GM18867 (cell line): ENCODE results near the gene ZNF497.

Source experiments
- ATAC-seq: cut with Tn5 transposase; IDR thresholded peaks from one replicate; pipeline ENCODE4 v1.9.1; 2021; ENCODE audit warnings: mild to moderate bottlenecking, moderate library complexity; ENCODE audit not compliant: unreplicated experiment

The ZNF497 gene

GRCh38 chr19:58372311-58373133, 10.0 kb upstream of the ZNF497 start:
- no peak for ATAC-seq

- ATAC-seq: no peak
Observed at GRCh38 chr19:58368561-58369360, 6.2 kb upstream of the ZNF497 start.

DNA sequence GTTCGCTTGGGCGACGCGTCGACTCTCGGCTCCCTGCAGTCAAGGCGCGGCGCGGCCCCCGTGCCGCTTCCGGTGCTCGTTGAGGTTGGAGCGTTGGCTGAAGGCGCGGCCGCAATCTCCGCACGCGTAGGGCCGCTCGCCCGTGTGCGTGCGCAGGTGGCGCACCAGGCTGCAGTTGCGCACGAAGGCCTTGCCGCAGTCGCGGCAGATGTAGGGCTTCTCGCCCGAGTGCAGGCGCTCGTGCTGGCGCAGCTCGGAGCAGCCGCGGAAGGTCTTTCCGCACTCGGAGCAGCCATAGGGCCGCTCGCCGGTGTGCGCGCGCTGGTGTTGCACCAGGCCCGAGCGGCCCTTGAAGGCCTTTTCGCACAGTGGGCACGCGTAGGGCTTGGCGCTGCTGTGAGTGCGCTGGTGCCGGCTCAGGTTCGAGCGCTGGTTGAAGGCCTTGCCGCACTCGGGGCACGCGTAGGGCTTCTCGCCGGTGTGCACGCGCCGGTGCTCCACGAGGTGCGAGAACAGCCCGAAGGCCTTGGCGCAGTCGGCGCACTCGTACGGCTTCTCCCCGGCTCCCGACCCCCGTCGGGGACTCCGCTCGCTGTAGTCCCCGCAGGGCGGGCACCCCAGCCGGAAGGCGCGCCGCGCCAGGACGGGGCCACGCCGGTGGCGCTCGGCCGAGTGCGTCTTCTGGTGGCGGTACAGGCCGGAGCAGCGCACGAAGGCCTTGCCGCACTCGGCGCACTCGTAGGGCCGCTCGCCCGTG, 5.3 kb upstream of the ZNF497 start:
- ATAC-seq: no peak

DNA sequence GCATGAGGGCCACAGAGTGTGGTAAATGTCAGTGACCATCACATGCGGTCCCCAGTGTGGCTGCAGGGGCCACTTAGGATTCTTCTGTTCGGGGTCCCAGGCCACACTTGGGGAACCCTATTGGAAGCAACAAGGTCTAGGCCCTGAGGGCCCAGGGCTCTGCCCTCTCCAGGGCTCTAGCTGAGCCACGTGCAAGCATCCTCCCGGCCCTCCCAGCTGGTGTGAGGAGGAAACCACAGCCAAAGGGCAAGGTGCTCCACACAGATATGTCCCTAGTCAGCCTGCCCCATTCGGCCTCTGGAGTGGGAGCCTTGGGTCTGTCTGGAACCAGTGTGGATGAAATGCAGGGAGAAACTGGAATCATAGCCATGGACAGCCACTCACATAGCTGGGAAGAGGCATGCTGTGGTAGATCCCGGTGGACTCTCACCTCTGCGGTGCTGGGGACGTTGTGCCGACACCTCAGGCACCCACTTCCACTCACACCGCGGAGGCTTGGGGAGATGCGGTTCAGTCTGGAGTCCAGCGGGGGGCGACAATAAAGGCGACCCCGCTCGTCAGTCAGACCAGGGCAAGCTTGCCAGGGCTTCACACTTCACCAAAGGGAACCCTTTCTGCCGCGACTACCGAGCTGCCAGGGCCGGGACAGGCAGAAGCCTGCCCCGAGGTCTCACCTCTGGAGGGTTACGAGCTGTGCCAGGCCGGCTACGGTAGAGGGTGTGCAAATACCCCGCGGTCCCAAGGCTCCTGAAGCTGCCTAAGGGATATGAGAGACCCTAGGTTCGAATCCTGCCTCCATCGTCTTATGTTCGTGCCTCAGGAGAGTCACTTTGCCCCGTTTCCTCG, 4.3 kb upstream of the ZNF497 start:
- no peak for ATAC-seq

DNA sequence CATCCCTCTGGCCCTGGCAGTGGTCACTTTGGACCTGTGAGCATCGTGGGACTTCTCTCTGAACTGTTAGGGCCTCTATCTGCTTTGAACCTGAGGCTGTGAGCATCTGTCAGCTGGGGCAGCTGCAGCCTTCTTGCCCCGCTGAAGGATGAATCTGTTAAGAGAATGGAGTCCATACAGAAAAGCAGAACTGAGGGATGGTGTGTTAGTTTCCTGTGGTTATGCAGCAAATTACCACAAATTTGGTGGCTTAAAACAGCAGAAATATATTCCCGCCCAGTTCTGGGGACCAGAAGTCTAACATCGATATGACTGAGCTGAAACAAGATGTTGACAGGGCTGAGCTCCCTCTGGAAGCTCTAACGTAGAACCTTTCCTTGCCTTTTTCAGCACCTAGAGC, 1.6 kb upstream of the ZNF497 start:
- no peak for ATAC-seq

- ATAC-seq: peak; percentile 17
Observed at GRCh38 chr19:58361900-58362271, 665 bp downstream of the ZNF497 start.

DNA sequence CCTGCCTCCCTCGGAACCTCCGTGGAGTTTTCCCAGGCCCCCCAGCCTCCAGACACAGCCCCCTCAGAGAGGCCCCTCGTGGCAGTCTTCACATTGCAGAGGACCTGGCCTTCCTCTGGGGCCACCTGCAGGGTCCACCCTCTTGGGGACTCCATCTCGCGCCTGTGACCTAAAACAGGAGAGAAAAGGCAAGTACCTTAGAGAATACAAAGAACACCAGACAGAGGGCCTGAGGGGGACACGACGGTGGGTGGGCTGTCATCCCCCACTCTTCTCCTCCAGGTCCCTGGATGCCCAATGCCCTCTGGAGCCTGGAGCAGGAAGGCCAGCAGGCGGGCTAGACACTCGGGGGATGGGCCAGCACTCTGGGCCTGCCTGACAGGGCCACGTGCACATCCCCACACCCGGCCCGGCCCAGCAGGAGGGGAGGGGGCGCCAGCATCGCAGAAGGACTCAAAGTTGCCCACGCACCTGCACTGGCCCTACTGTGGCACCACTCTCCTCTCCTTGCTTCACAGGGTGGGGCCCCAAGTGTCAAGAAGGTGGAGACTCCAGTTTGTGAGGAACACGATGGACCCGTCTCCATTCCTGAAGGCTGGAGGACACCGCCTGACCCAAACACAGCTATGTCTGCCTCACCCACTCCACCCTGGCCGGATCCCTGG, 4.9 kb downstream of the ZNF497 start:
- ATAC-seq: no peak

DNA sequence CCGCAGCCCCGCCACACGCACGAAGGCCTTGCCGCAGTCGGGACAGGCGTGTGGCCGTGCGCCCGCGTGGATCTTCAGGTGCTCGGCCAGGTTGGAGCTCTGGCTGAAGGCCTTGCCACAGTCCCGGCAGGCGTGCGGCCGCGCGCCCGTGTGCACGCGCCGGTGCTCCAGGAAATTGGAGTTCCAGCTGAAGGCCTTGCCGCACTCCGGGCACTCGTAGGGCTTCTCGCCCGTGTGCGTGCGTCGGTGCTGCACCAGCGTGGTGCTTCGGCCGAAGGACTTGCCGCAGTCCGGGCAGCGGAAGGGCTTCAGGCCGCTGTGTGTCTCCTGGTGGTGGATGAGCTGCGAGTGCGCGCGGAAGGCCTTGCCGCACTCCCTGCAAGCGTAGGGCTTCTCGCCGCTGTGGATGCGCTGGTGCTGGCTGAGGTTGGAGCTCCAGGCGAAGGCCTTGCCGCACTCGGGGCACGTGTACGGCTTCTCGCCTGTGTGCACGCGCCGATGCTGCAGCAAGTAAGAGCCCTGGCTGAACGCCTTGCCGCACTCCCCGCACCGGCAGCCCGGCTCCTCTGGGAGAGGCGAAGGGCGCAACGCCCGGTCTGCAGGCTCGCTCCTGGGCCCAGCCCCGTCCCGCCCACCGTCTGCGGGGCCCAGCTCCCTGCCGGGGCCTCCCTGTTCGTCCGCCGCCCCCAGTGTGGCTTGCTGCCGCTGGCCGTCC, 5.6 kb downstream of the ZNF497 start:
- ATAC-seq: no peak

GRCh38 chr19:58355908-58356765, 6.4 kb downstream of the ZNF497 start:
- ATAC-seq: no peak

DNA sequence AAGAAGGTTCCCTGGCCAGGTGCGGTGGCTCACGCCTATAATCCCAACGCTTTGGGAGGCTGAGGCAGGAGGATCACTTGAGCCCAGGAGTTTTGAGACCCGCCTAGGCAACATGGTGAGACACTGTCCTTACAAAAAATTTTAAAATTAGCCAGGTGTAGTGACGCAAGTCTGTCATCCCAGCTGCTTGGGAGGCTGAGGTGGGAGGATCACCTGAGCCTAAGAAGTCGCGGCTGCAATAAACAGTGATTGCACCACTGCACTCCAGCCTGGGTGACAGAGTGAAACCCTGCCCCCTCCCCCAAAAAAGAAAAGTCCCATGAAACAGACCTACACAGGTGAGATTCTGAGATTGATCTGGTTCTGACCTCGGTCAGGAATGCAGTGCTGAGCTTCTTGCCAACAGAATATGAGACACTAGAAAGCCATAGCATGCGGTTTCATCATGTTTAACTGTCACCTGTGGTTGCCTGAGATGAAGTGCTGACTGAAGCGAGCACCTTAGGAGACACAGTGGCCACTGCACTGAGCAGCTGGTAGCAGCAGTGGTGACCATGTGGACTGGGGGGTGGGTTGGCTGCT, 7.2 kb downstream of the ZNF497 start:
- no peak for ATAC-seq

GRCh38 chr19:58354478-58355030, 8.0 kb downstream of the ZNF497 start:
- ATAC-seq: no peak

GRCh38 chr19:58353717-58354477, 8.7 kb downstream of the ZNF497 start:
- no peak for ATAC-seq

GRCh38 chr19:58352760-58353671, 9.5 kb downstream of the ZNF497 start, which contains the start of gene A1BG:
Gene A1BG (minus strand): TSS chr19:58353492. CDS start chr19:58353437, 55 bp downstream.
- no peak for ATAC-seq

- ATAC-seq: no peak
Observed at GRCh38 chr19:58351990-58352755, 10.4 kb downstream of the ZNF497 start.

- ATAC-seq: no peak
Observed at GRCh38 chr19:58351558-58351878, 11.0 kb downstream of the ZNF497 start.
